Neural progenitor cell (in vitro differentiated cells): ENCODE results near the gene DISC1.

Experiments used
- CTCF ChIP-seq: fragments of 200-600 bp; sonication (generic); IDR thresholded peaks from 2 replicates; pipeline ENCODE4 v1.5.1; 2017; ENCODE audit warnings: antibody characterized with exemption, mild to moderate bottlenecking
- EZH2phosphoT487 ChIP-seq: fragments of 200-600 bp; sonication (generic); IDR thresholded peaks from 2 replicates; pipeline ENCODE4 v1.6.1; 2017; ENCODE audit warnings: antibody characterized with exemption

DNA sequence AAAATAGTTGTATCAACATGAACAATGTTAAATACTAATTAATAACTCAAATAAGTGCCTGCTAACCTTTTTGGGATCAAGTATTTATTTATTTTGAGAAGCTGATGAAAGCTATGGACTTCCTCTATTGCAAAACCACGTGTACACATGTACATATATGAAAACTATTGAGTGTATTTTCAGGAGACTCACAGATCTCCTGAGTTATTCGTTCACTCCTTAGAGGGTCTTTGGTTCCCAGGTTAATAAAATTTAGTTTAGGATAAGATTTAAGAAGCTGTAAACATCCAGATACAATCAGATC lies 130.5 kb downstream of the DISC1 start:
- no peak for TF ChIP-seq CTCF
- TF ChIP-seq EZH2phosphoT487 = no peak
